Left lung (tissue), 10 donors: ENCODE data around the gene FBXO33. TPM values are rescaled to one million over a fixed set of nuclear protein-coding genes. Genes with fewer than 3 reads are reported as not detected.
"Not testable (repeated sequence)": the region's sequence is repeated elsewhere in the genome, so short reads cannot be mapped to it uniquely, and the experiment has no call there.

Experiments
- ATAC-seq: fragments of 200-7000 bp; cut with Tn5 transposase; one replicate; pipeline ENCODE4 v1.9.1; 2020; ENCODE audit warnings: moderate library complexity
- DNase-seq, 4 donors: peaks; one replicate each; pipeline ENCODE4 v3.0.0-alpha.2; 2013 to 2020
- H3K27ac ChIP-seq, 2 donors: fragments of 200-600 bp; sonication (generic) in 1 of 2; one replicate each; pipeline versions ENCODE4 v1.5.0 to v1.8.0; 2020 to 2021
- H3K27me3 ChIP-seq, 2 donors: fragments of 200-600 bp; sonication (generic) in 1 of 2; one replicate each; pipeline versions ENCODE4 v1.5.0 to v1.8.0; 2020 to 2021
- H3K36me3 ChIP-seq, 2 donors: fragments of 200-600 bp; sonication (generic) in 1 of 2; one replicate each; pipeline versions ENCODE4 v1.5.0 to v1.8.0; 2020 to 2021
- H3K4me1 ChIP-seq, 2 donors: fragments of 200-600 bp; one replicate each; pipeline ENCODE4 v1.8.0; 2021
- H3K4me3 ChIP-seq, 2 donors: fragments of 200-600 bp; sonication (generic) in 1 of 2; one replicate each; pipeline versions ENCODE4 v1.5.0 to v1.8.0; 2020 to 2021; ENCODE audit warnings: mild to moderate bottlenecking in 1 of 2
- H3K9me3 ChIP-seq, 2 donors: fragments of 200-600 bp; sonication (generic) in 1 of 2; one replicate each; pipeline versions ENCODE4 v1.5.0 to v1.8.0; 2020 to 2021
- CTCF ChIP-seq, 2 donors: fragments of 200-600 bp; sonication (generic) in 1 of 2; IDR thresholded peaks; one replicate each; pipeline versions ENCODE4 v1.5.0 to v1.8.0; 2021; ENCODE audit warnings: antibody characterized with exemption in 2 of 2
- intact Hi-C, 2 donors: fragments of 100-400 bp; cut with DNase I; formaldehyde crosslinking; loops; one replicate each; pipeline versions ENCODE4 v1.11.2 to v1.14.2; 2022
- polyA plus RNA-seq, 6 donors: library from polyadenylated mRNA; unstranded; fragments of 120-200 nt; gene quantifications; one replicate each; pipeline ENCODE4 v1.2.1, GENCODE V29; 2013; ENCODE audit not compliant: insufficient read length in 6 of 6
- total RNA-seq, 2 donors: library from RNA; stranded (reverse); fragmentation: NEBNext Ultra II Directional; extraction: Animal tissue kit (Norgen Biotek cat#: 25700); gene quantifications; one replicate each; pipeline ENCODE4 v1.2.1, GENCODE V29; 2021
- donor health status: DM: no; HTN: yes; CAD: no.
- donor health status: DM: no; HTN: no; CAD: no.

FBXO33 gene
- total and polyA plus RNA-seq, 8 donors, result 8.2 to 13.7 (median 9.3) TPM

- no peak for TF ChIP-seq CTCF (IDR thresholded peaks at IDR 0.05)
- Histone ChIP-seq H3K27me3 (no peaks in the 10 kb centered on the region), H3K36me3 (peaks cover 0 to 12% of the 10 kb centered on the region in 2 donors), H3K4me3 (no peak overlapping the region), H3K4me1 (no peaks in the 10 kb centered on the region), H3K9me3 (peaks cover 0 to 22% of the 10 kb centered on the region in 2 donors), H3K27ac (no peak overlapping the region)
- no peak for DNase-seq
- intact Hi-C loops, result loop anchor here in 1 of 2 donors (10.0 kb wide), 1 partner anchor 261 kb away; the partner anchor contains the start of gene SEC23A
- no peak for ATAC-seq
Observed at GRCh38 chr14:39365354-39365753, 66.9 kb downstream of the FBXO33 start.

DNA sequence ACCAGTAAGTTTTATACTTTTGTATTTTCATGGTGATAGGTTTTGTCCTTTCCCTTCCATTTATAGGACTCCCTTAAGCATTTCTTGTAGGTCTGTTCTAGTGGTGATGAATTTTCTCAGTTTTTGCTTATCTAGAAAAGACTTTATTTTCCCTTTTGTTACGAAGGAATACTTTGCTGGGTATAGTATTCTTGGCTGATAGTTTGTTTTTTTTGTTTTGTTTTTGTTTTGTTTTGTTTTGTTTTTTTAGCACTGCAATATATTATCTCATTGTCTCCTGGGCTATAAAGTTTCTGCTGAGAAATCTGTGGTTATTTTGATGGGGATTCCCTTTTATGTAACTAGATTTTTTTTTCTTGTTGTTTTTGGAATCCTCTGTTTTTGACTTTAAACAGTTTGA, 67.7 kb downstream of the FBXO33 start:
- no peak for TF ChIP-seq CTCF (IDR thresholded peaks at IDR 0.05)
- no peaks in the 10 kb centered on the region for H3K4me1 ChIP-seq
- no peak overlapping the region for H3K4me3 ChIP-seq
- H3K36me3 ChIP-seq, result peaks cover 0 to 10% of the 10 kb centered on the region in 2 donors
- H3K27me3 ChIP-seq, result no peaks in the 10 kb centered on the region
- H3K9me3 ChIP-seq, result peaks cover 0 to 22% of the 10 kb centered on the region in 2 donors
- DNase-seq (no peak), ATAC-seq (no peak)
- intact Hi-C loops, result loop anchor here in 1 of 2 donors (10.0 kb wide), 1 partner anchor 260 kb away; the partner anchor contains the start of gene SEC23A
- H3K27ac ChIP-seq, result no peak overlapping the region

- Histone ChIP-seq H3K36me3 (peaks cover 0 to 19% of the 10 kb centered on the region in 2 donors), H3K9me3 (peaks cover 0 to 22% of the 10 kb centered on the region in 2 donors)
- ATAC-seq, H3K4me3 ChIP-seq, DNase-seq, H3K27me3 ChIP-seq, H3K4me1 ChIP-seq, H3K27ac ChIP-seq: not testable (repeated sequence)
- intact Hi-C loops, result loop anchor here in 1 of 2 donors (10.0 kb wide), 1 partner anchor 257 kb away; the partner anchor contains the start of gene SEC23A
Observed at GRCh38 chr14:39361556-39361955, 70.7 kb downstream of the FBXO33 start.

DNA sequence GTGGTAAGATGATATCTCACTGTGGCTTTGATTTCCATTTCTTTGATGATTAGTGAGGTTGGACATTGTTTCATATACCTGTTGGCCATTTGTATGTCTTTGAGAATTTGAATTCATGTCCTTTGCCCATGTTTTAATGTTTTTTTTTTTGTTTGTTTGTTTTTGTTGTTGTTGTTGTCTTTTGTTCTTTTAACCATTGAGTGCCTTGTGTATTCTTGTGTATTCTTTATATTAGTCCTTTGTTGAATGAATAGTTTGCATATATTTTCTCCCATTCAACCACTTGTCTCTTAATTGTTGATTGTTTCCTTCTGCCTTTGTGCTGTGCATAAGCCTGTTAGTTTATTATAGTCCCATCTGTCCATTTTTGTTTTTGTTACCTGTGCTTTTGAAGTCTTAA, 71.9 kb downstream of the FBXO33 start:
- DNase-seq (no peak), ATAC-seq (no peak)
- Histone ChIP-seq H3K36me3 (peaks cover 0 to 19% of the 10 kb centered on the region in 2 donors), H3K4me1 (no peaks in the 10 kb centered on the region), H3K4me3 (no peak overlapping the region), H3K27me3 (no peaks in the 10 kb centered on the region), H3K9me3 (peaks cover 0 to 20% of the 10 kb centered on the region in 2 donors), H3K27ac (no peak overlapping the region)
- no peak for TF ChIP-seq CTCF (IDR thresholded peaks at IDR 0.05)
- intact Hi-C loops, result loop anchor here in 1 of 2 donors (10.0 kb wide), 1 partner anchor 256 kb away; the partner anchor contains the start of gene SEC23A

GRCh38 chr14:39359069-39359468, 73.2 kb downstream of the FBXO33 start:
- H3K4me1 ChIP-seq, H3K27me3 ChIP-seq, intact Hi-C loops, H3K27ac ChIP-seq, H3K9me3 ChIP-seq, ATAC-seq, DNase-seq, H3K4me3 ChIP-seq: not testable (repeated sequence)
- peaks cover 0 to 15% of the 10 kb centered on the region in 2 donors for H3K36me3 ChIP-seq

DNA sequence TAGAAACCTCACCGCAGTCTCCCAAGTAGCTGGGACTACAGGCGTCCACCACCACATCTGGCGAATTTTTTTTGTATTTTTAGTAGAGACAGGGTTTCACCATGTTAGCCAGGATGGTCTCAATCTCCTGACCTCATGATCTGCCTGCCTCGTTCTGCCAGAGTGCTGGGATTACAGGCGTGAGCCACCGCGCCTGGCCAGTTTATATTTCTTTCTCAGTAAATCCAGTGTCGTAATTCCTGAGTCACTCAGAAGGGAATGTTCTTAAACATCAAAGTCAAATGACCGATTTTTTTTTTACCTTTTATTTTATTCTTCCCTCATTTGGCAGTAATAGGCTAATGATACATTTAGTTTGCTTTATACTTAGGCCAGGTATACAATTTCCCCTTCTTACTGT, 80.5 kb downstream of the FBXO33 start:
- no peak overlapping the region for H3K4me3 ChIP-seq
- ATAC-seq (no peak), DNase-seq (no peak)
- peaks cover 0 to 41% of the 10 kb centered on the region in 2 donors for H3K36me3 ChIP-seq
- H3K27ac ChIP-seq, result no peak overlapping the region
- no peak for TF ChIP-seq CTCF (IDR thresholded peaks at IDR 0.05)
- intact Hi-C loops, result no loop called here
- H3K9me3 ChIP-seq, result no peaks in the 10 kb centered on the region
- no peaks in the 10 kb centered on the region for H3K27me3 ChIP-seq
- no peaks in the 10 kb centered on the region for H3K4me1 ChIP-seq
